ENCODE measurements around the gene PLEKHA1.

DNA sequence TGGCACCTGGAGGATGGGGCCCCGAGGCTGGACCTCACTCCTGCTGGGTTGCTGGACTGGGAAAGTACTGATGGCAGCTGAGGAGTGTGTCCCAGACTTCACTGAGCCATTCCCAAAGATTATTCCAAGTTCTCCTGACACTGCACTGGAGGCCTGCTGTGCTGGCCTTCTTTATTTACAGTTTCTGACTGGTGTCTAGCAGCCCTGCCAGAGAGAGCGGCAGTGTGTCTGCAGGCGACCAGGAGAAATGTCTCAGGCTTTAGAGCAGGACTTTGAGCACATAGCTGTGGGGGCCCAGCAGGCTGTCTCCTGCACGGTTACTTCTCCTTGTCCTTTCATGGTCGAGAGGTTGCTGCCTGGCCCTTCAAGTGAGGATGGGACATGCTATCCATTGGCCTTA lies 102.9 kb downstream of the PLEKHA1 start:
- no peak for TF ChIP-seq POLR2AphosphoS5 (IDR thresholded peaks at IDR 0.05; ENCODE audit: borderline replicate concordance, low read depth, low read length)
- TF ChIP-seq EZH2 (IDR thresholded peaks at IDR 0.05), result no peak
- no peak for TF ChIP-seq FOXP2 (optimal IDR thresholded peaks at IDR 0.05; ENCODE audit: control extremely low read depth, extremely low read length, insufficient read depth)

Measured in SK-N-MC (cell line).